NCI-H146 (cell line): ENCODE measurements around the gene RPL36.
"Not testable (repeated sequence)": the region's sequence is repeated elsewhere in the genome, so short reads cannot be mapped to it uniquely, and the experiment has no call there.

Source experiments
- DNase-seq: peaks from one replicate; lab custom pipeline; 2025; lab: John Stamatoyannopoulos, UW

Gene RPL36

GRCh38 chr19:5690955-5691821 lies 1.1 kb downstream of the RPL36 start:
- no peak for DNase-seq

- DNase-seq: no peak
These were observed 2.0 kb downstream of the RPL36 start for GRCh38 chr19:5691822-5692722.

GRCh38 chr19:5692723-5693194 lies 2.7 kb downstream of the RPL36 start:
- no peak for DNase-seq

GRCh38 chr19:5693195-5694166 lies 3.4 kb downstream of the RPL36 start:
- DNase-seq: no peak

GRCh38 chr19:5694167-5694955 lies 4.3 kb downstream of the RPL36 start:
- no peak for DNase-seq

GRCh38 chr19:5694956-5695648 lies 5.0 kb downstream of the RPL36 start:
- no peak for DNase-seq

- no peak for DNase-seq
These were observed 5.6 kb downstream of the RPL36 start for GRCh38 chr19:5695649-5696195.

GRCh38 chr19:5696196-5697021 lies 6.3 kb downstream of the RPL36 start:
- no peak for DNase-seq

- no peak for DNase-seq
These were observed 7.2 kb downstream of the RPL36 start for GRCh38 chr19:5697022-5697889.

- DNase-seq: no peak
These were observed 8.0 kb downstream of the RPL36 start for GRCh38 chr19:5697890-5698634.

GRCh38 chr19:5698635-5699422 lies 8.7 kb downstream of the RPL36 start:
- DNase-seq: no peak

- no peak for DNase-seq
These were observed 10.5 kb downstream of the RPL36 start for GRCh38 chr19:5700455-5701092.

GRCh38 chr19:5702053-5702410 lies 11.9 kb downstream of the RPL36 start:
- not testable (repeated sequence) for DNase-seq

GRCh38 chr19:5703819-5704818 lies 14.0 kb downstream of the RPL36 start:
- no peak for DNase-seq

GRCh38 chr19:5705552-5705951 lies 15.5 kb downstream of the RPL36 start:
- DNase-seq: no peak
